ENCODE data around the gene MPP3.

DNA sequence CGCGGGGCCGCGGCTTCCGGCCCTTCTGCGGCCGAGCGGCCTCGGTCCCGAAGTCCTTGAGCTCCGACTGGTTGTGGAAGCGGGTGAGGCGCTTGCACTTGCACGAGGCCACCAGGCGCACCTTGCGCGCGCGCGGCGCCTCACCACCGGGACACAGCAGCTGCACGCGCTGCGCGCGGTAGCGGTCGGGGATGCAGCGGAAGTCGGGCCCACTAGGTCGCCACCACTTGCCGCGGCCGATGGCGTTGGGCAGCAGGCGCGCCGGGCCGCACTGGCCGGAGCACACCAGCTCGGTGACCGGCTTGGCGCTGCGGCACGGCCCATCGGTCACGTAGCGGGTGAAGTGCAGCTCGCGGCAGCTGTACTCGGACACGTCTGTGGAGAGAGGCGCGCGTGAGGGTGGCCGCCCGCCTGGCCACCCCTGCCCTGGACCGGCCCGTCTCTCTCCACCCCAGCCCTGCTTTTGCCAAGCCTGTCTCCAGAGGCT, 77.5 kb downstream of the MPP3 start:
- TF ChIP-seq EP300 (IDR thresholded peaks at IDR 0.05; ENCODE audit: borderline replicate concordance in 1 of 2, control insufficient read depth in 1 of 2, low read depth in 2 of 2, low read length in 2 of 2) (no peak), RAD51 (IDR thresholded peaks at IDR 0.05) (no peak), CTCF (IDR thresholded peaks at IDR 0.05 in 2 of 3, conservative IDR thresholded peaks at IDR 0.05 in 1 of 3; ENCODE audit: control insufficient read depth in 2 of 3, extremely low read depth in 1 of 3, insufficient read depth in 1 of 3, low read depth in 3 of 3, low read length in 3 of 3) (no peak)

Data from GM12878 (cell line).